SK-N-SH (cell line): ENCODE results near the gene SSBP2.

Source experiments
- EP300 ChIP-seq, 2 experiments: IDR thresholded peaks; 2 replicates each; pipeline versions ENCODE4 v1.4.0 to v1.6.1; 2012; ENCODE audit warnings: borderline replicate concordance in 1 of 2, low read depth in 1 of 2, low read length in 1 of 2
- MXI1 ChIP-seq: IDR thresholded peaks from 2 replicates; pipeline ENCODE4 v1.6.1; 2012; ENCODE audit warnings: mild to moderate bottlenecking, low read depth, low read length, improper control_type of control experiment
- RAD21 ChIP-seq: IDR thresholded peaks from 2 replicates; pipeline ENCODE4 v1.6.1; 2012; ENCODE audit warnings: mild to moderate bottlenecking, low read length
- RFX5 ChIP-seq: IDR thresholded peaks from 2 replicates; pipeline ENCODE4 v1.6.1; 2012; ENCODE audit warnings: mild to moderate bottlenecking, improper control_type of control experiment, low read length
- TF ChIP-seq, protein P1 (sequence below): fragments of 200-600 bp; sonication (generic); IDR thresholded peaks from 2 replicates; pipeline ENCODE4 v1.6.1; 2017; ENCODE audit warnings: antibody characterized with exemption, mild to moderate bottlenecking, moderate library complexity

DNA sequence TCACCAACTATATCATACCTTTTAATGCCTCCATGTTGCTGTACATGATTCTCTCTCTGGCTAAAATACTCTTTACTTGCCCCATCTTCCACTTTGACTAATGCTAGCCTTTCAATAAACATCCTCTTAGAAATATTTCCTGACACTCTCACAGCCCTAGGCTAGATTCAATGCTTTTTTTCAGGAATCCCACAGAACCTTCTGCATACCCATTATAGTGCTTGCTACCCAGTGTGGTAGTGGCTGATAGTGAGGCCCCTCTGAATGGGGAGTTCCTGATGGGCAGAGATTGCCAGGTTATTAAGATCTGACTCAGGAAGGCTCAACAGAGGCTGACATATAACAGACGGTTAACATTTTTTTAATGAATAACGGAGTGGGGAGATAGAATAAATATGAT lies 11.6 kb downstream of the SSBP2 start:
- TF ChIP-seq MXI1 (no peak), EP300 (IDR thresholded peaks at IDR 0.05; ENCODE audit: borderline replicate concordance in 1 of 2, low read depth in 1 of 2, low read length in 1 of 2) (no peak), RAD21 (no peak), RFX5 (no peak)
- TF ChIP-seq, protein P1, sequence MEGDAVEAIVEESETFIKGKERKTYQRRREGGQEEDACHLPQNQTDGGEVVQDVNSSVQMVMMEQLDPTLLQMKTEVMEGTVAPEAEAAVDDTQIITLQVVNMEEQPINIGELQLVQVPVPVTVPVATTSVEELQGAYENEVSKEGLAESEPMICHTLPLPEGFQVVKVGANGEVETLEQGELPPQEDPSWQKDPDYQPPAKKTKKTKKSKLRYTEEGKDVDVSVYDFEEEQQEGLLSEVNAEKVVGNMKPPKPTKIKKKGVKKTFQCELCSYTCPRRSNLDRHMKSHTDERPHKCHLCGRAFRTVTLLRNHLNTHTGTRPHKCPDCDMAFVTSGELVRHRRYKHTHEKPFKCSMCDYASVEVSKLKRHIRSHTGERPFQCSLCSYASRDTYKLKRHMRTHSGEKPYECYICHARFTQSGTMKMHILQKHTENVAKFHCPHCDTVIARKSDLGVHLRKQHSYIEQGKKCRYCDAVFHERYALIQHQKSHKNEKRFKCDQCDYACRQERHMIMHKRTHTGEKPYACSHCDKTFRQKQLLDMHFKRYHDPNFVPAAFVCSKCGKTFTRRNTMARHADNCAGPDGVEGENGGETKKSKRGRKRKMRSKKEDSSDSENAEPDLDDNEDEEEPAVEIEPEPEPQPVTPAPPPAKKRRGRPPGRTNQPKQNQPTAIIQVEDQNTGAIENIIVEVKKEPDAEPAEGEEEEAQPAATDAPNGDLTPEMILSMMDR, result no peak
